GM19452 (cell line): ENCODE data around the gene EVA1C.
"Not testable (repeated sequence)": the region's sequence is repeated elsewhere in the genome, so short reads cannot be mapped to it uniquely, and the experiment has no call there.

ENCODE experiments used
- ATAC-seq: cut with Tn5 transposase; IDR thresholded peaks from one replicate; pipeline ENCODE4 v1.9.1; 2021; ENCODE audit not compliant: unreplicated experiment

The EVA1C gene

GRCh38 chr21:32459972-32460371 is 47.5 kb downstream of the EVA1C start:
- no peak for ATAC-seq

GRCh38 chr21:32461503-32461902 is 49.0 kb downstream of the EVA1C start:
- no peak for ATAC-seq

GRCh38 chr21:32462564-32462963 is 50.1 kb downstream of the EVA1C start:
- ATAC-seq, result not testable (repeated sequence)

GRCh38 chr21:32463367-32463766 is 50.9 kb downstream of the EVA1C start:
- no peak for ATAC-seq

GRCh38 chr21:32463889-32464300 is 51.4 kb downstream of the EVA1C start:
- no peak for ATAC-seq

GRCh38 chr21:32467291-32467690 is 54.8 kb downstream of the EVA1C start:
- ATAC-seq, result no peak

GRCh38 chr21:32468681-32469111 is 56.2 kb downstream of the EVA1C start:
- no peak for ATAC-seq

- no peak for ATAC-seq
These were observed 57.1 kb downstream of the EVA1C start for GRCh38 chr21:32469628-32470027.

GRCh38 chr21:32470206-32470605 is 57.7 kb downstream of the EVA1C start:
- ATAC-seq, result no peak

GRCh38 chr21:32472890-32473765 is 60.6 kb downstream of the EVA1C start:
- no peak for ATAC-seq

GRCh38 chr21:32474179-32475059 is 61.9 kb downstream of the EVA1C start:
- ATAC-seq, result no peak

GRCh38 chr21:32475162-32475812 is 62.8 kb downstream of the EVA1C start:
- no peak for ATAC-seq

GRCh38 chr21:32476661-32477423 is 64.3 kb downstream of the EVA1C start:
- no peak for ATAC-seq

- ATAC-seq, result no peak
These were observed 64.9 kb downstream of the EVA1C start for GRCh38 chr21:32477424-32477745.

GRCh38 chr21:32481875-32482408 is 69.4 kb downstream of the EVA1C start:
- ATAC-seq, result no peak

GRCh38 chr21:32482565-32483292 is 70.2 kb downstream of the EVA1C start:
- no peak for ATAC-seq

- ATAC-seq, result no peak
These were observed 70.7 kb downstream of the EVA1C start for GRCh38 chr21:32483293-32483595.

GRCh38 chr21:32484706-32485380 is 72.3 kb downstream of the EVA1C start:
- no peak for ATAC-seq

GRCh38 chr21:32492376-32492775 is 79.9 kb downstream of the EVA1C start:
- no peak for ATAC-seq
